ENCODE measurements around the gene NUP210L.

The NUP210L gene

DNA sequence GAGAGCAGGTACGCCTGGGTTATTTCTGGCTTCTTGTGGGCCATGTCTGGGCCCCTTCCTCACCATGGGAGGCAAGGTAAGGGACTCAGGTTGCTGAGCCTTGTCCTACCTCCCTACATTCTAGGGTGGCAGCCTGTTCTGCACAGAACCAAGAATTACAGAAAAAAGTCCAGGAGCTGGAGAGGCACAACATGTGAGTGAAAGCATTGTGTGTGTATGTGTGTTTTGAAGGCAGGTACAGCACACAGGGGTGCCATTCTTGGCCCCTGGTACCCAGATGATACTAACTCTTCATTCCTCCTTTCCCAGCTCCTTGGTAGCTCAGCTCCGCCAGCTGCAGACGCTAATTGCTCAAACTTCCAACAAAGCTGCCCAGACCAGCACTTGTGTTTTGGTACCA, 181.8 kb downstream of the NUP210L start:
- no peak overlapping the region for H3K27ac ChIP-seq (ENCODE audit: low read depth, low read length)
- H3K79me1 ChIP-seq (ENCODE audit: low read length), result peaks cover 5% of the 10 kb centered on the region
- no CpG with 5 or more reads among the region's 3 CpGs for WGBS (ENCODE audit: extremely low coverage, insufficient coverage, low lambda C conversion rate)
- H3K18ac ChIP-seq (ENCODE audit: low read length), result no peak overlapping the region
- H2BK15ac ChIP-seq (replicated peaks; ENCODE audit: low read depth), result no peak overlapping the region
- no peak overlapping the region for H2BK5ac ChIP-seq (ENCODE audit: low read length)
- H3K27me3 ChIP-seq (ENCODE audit: insufficient read depth, low read length, poor library complexity), result no peaks in the 10 kb centered on the region
- no peak overlapping the region for H3K4me3 ChIP-seq (ENCODE audit: low read length)
- no peak overlapping the region for H3K9ac ChIP-seq (ENCODE audit: low read length)
- peaks cover 11% of the 10 kb centered on the region for H3K79me2 ChIP-seq (ENCODE audit: control insufficient read depth, insufficient read depth, low read length)
- H4K8ac ChIP-seq (ENCODE audit: low read depth, low read length), result no peak overlapping the region
- no peak overlapping the region for H3K4me2 ChIP-seq (ENCODE audit: low read length)
- DNase-seq, result no peak
- no peak overlapping the region for H4K5ac ChIP-seq (ENCODE audit: low read length)
- no peak overlapping the region for H3K4ac ChIP-seq (ENCODE audit: low read depth, low read length)
- no peaks in the 10 kb centered on the region for H3K4me1 ChIP-seq (ENCODE audit: control insufficient read depth, low read depth, low read length)
- H2BK120ac ChIP-seq (ENCODE audit: low read depth, low read length), result no peak overlapping the region
- peaks cover 6% of the 10 kb centered on the region for H3K36me3 ChIP-seq (ENCODE audit: control insufficient read depth, insufficient read depth, low read length)
- no peak overlapping the region for H3K56ac ChIP-seq (ENCODE audit: low read length)
- no peak overlapping the region for H2AK5ac ChIP-seq (ENCODE audit: low read length)
- H3K23ac ChIP-seq (ENCODE audit: low read length), result no peak overlapping the region

DNA sequence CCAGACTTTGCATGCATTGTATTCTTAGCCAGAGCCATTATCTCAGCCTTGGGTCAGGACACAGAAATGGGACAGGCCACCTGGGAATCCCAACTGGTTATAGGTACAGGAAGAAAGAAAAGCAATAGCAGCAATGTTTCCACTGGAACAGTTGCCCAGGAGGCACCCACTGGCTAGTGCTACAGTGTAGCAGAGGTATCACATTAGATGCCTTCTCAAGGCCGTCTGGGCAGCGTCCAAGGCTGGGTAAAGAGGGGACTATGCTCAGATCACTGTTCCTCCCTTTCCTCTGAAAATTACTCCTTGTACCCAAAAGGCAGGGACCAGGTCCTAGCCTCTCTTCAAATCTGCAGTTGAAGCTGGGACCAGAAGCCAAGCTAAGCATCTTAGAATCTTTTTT, 184.5 kb downstream of the NUP210L start:
- peaks cover 2% of the 10 kb centered on the region for H3K4me1 ChIP-seq (ENCODE audit: control insufficient read depth, low read depth, low read length)
- no peaks in the 10 kb centered on the region for H3K79me2 ChIP-seq (ENCODE audit: control insufficient read depth, insufficient read depth, low read length)
- no peak overlapping the region for H2BK15ac ChIP-seq (replicated peaks; ENCODE audit: low read depth)
- H3K56ac ChIP-seq (ENCODE audit: low read length), result no peak overlapping the region
- no peak overlapping the region for H2BK5ac ChIP-seq (ENCODE audit: low read length)
- no peak overlapping the region for H2BK120ac ChIP-seq (ENCODE audit: low read depth, low read length)
- no peak overlapping the region for H4K5ac ChIP-seq (ENCODE audit: low read length)
- H3K9ac ChIP-seq (ENCODE audit: low read length), result no peak overlapping the region
- H3K4me2 ChIP-seq (ENCODE audit: low read length), result no peak overlapping the region
- no peak overlapping the region for H3K4ac ChIP-seq (ENCODE audit: low read depth, low read length)
- DNase-seq, result no peak
- no peak overlapping the region for H3K23ac ChIP-seq (ENCODE audit: low read length)
- no CpG with 5 or more reads among the region's 2 CpGs for WGBS (ENCODE audit: extremely low coverage, insufficient coverage, low lambda C conversion rate)
- no peak overlapping the region for H3K27ac ChIP-seq (ENCODE audit: low read depth, low read length)
- H3K27me3 ChIP-seq (ENCODE audit: insufficient read depth, low read length, poor library complexity), result no peaks in the 10 kb centered on the region
- H3K18ac ChIP-seq (ENCODE audit: low read length), result no peak overlapping the region
- H4K8ac ChIP-seq (ENCODE audit: low read depth, low read length), result no peak overlapping the region
- H2AK5ac ChIP-seq (ENCODE audit: low read length), result no peak overlapping the region
- no peak overlapping the region for H3K4me3 ChIP-seq (ENCODE audit: low read length)
- H3K79me1 ChIP-seq (ENCODE audit: low read length), result peaks cover 2% of the 10 kb centered on the region
- peaks cover 3% of the 10 kb centered on the region for H3K36me3 ChIP-seq (ENCODE audit: control insufficient read depth, insufficient read depth, low read length)

DNA sequence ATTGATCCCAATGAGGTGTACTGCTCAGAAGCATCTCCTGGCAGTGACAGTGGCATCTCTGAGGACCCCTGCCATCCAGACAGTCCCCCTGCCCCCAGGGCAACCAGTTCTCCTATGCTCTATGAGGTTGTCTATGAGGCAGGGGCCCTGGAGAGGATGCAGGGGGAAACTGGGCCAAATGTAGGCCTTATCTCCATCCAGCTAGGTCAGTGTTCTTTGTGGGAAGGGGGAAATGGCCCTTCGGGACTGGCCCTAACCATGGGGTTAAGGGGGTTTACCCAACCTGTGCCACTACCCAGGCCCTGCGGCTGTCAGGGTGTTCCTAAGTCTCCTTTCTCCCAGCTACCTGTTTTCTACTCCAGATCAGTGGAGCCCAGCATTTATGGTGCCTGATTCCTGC, 185.9 kb downstream of the NUP210L start:
- Histone ChIP-seq H3K23ac (ENCODE audit: low read length) (no peak overlapping the region), H3K36me3 (ENCODE audit: control insufficient read depth, insufficient read depth, low read length) (no peaks in the 10 kb centered on the region), H3K27ac (ENCODE audit: low read depth, low read length) (no peak overlapping the region), H2BK5ac (ENCODE audit: low read length) (no peak overlapping the region), H3K79me1 (ENCODE audit: low read length) (peaks cover 2% of the 10 kb centered on the region), H3K4me3 (ENCODE audit: low read length) (no peak overlapping the region), H2AK5ac (ENCODE audit: low read length) (no peak overlapping the region), H3K56ac (ENCODE audit: low read length) (no peak overlapping the region), H3K79me2 (ENCODE audit: control insufficient read depth, insufficient read depth, low read length) (no peaks in the 10 kb centered on the region), H2BK120ac (ENCODE audit: low read depth, low read length) (no peak overlapping the region), H2BK15ac (replicated peaks; ENCODE audit: low read depth) (no peak overlapping the region), H4K5ac (ENCODE audit: low read length) (no peak overlapping the region), H3K18ac (ENCODE audit: low read length) (no peak overlapping the region), H3K27me3 (ENCODE audit: insufficient read depth, low read length, poor library complexity) (no peaks in the 10 kb centered on the region), H3K4ac (ENCODE audit: low read depth, low read length) (no peak overlapping the region), H3K4me2 (ENCODE audit: low read length) (no peak overlapping the region), H3K9ac (ENCODE audit: low read length) (no peak overlapping the region), H3K4me1 (ENCODE audit: control insufficient read depth, low read depth, low read length) (peaks cover 2% of the 10 kb centered on the region), H4K8ac (ENCODE audit: low read depth, low read length) (no peak overlapping the region)
- no peak for DNase-seq
- WGBS (ENCODE audit: extremely low coverage, insufficient coverage, low lambda C conversion rate), result no CpG with 5 or more reads among the region's 2 CpGs

DNA sequence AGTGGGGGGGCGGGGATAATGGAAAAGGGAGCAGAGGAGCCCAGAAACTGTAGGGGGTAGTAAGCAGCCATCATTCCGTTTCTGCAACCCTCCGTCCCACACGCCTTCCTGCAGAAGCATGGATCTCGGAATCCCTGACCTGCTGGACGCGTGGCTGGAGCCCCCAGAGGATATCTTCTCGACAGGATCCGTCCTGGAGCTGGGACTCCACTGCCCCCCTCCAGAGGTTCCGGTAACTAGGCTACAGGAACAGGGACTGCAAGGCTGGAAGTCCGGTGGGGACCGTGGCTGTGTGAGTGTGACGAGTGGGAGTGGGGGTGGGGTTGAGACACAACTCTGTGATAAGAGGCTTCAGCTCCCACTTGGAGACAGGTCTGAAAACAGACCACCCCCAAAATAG, 186.5 kb downstream of the NUP210L start:
- H4K5ac ChIP-seq (ENCODE audit: low read length), result no peak overlapping the region
- no peak for DNase-seq
- H3K27ac ChIP-seq (ENCODE audit: low read depth, low read length), result no peak overlapping the region

DNA sequence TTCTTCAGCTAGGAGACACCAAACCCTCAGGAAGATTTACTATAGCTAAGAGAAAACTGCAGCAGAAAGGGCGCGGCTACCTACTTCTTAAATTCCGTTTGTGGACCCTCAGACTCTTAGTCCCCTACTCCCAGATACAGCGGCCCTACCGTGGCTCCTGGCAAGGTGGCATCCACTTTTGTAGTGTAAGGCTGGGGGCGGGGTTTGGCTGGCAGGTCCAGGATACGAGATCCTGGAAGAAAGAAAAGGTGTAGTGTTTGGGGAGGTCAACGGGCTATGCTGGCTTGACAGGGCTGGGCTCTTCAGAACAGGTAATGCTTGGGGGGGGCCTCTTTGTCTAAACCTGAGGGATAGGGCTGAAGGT, 186.9 kb downstream of the NUP210L start:
- Histone ChIP-seq H3K27me3 (ENCODE audit: insufficient read depth, low read length, poor library complexity) (no peaks in the 10 kb centered on the region), H3K79me2 (ENCODE audit: control insufficient read depth, insufficient read depth, low read length) (peaks cover 3% of the 10 kb centered on the region), H3K9ac (ENCODE audit: low read length) (peak overlapping the region; percentile 65), H3K4me1 (ENCODE audit: control insufficient read depth, low read depth, low read length) (peaks cover 2% of the 10 kb centered on the region), H4K8ac (ENCODE audit: low read depth, low read length) (no peak overlapping the region), H3K27ac (ENCODE audit: low read depth, low read length) (no peak overlapping the region), H2AK5ac (ENCODE audit: low read length) (no peak overlapping the region), H4K5ac (ENCODE audit: low read length) (no peak overlapping the region), H3K36me3 (ENCODE audit: control insufficient read depth, insufficient read depth, low read length) (no peaks in the 10 kb centered on the region), H3K18ac (ENCODE audit: low read length) (peak overlapping the region; percentile 8), H2BK120ac (ENCODE audit: low read depth, low read length) (no peak overlapping the region), H3K4me2 (ENCODE audit: low read length) (peak overlapping the region; percentile 57), H2BK15ac (replicated peaks; ENCODE audit: low read depth) (no peak overlapping the region), H3K4me3 (ENCODE audit: low read length) (no peak overlapping the region), H3K56ac (ENCODE audit: low read length) (peak overlapping the region; percentile 82), H3K23ac (ENCODE audit: low read length) (no peak overlapping the region), H3K4ac (ENCODE audit: low read depth, low read length) (peak overlapping the region; percentile 24), H3K79me1 (ENCODE audit: low read length) (peaks cover 2% of the 10 kb centered on the region), H2BK5ac (ENCODE audit: low read length) (no peak overlapping the region)
- no CpG with 5 or more reads among the region's 8 CpGs for WGBS (ENCODE audit: extremely low coverage, insufficient coverage, low lambda C conversion rate)
- DNase-seq, result no peak

More for the DNA sequence above, 186.5 kb downstream of the NUP210L start:
- Histone ChIP-seq H2BK15ac (replicated peaks; ENCODE audit: low read depth) (no peak overlapping the region), H3K36me3 (ENCODE audit: control insufficient read depth, insufficient read depth, low read length) (no peaks in the 10 kb centered on the region), H2BK120ac (ENCODE audit: low read depth, low read length) (no peak overlapping the region), H3K4me2 (ENCODE audit: low read length) (peak overlapping the region; percentile 57), H3K4ac (ENCODE audit: low read depth, low read length) (peak overlapping the region; percentile 24), H3K4me3 (ENCODE audit: low read length) (no peak overlapping the region), H3K4me1 (ENCODE audit: control insufficient read depth, low read depth, low read length) (peaks cover 2% of the 10 kb centered on the region), H3K79me1 (ENCODE audit: low read length) (peaks cover 2% of the 10 kb centered on the region), H3K56ac (ENCODE audit: low read length) (peak overlapping the region; percentile 82), H3K79me2 (ENCODE audit: control insufficient read depth, insufficient read depth, low read length) (no peaks in the 10 kb centered on the region), H3K23ac (ENCODE audit: low read length) (no peak overlapping the region), H3K18ac (ENCODE audit: low read length) (no peak overlapping the region), H4K8ac (ENCODE audit: low read depth, low read length) (no peak overlapping the region), H2AK5ac (ENCODE audit: low read length) (peak overlapping the region; percentile 3), H2BK5ac (ENCODE audit: low read length) (no peak overlapping the region), H3K27me3 (ENCODE audit: insufficient read depth, low read length, poor library complexity) (no peaks in the 10 kb centered on the region), H3K9ac (ENCODE audit: low read length) (peak overlapping the region; percentile 65)
- WGBS (ENCODE audit: extremely low coverage, insufficient coverage, low lambda C conversion rate), result no CpG with 5 or more reads among the region's 13 CpGs
